GM12801 (cell line): Measurements from ENCODE around the gene ARRDC1.

Source experiments
- CTCF ChIP-seq: IDR thresholded peaks from one replicate; pipeline ENCODE4 v1.5.1; 2011; ENCODE audit warnings: control low read depth; ENCODE audit not compliant: insufficient read length; ENCODE audit errors: extremely low read depth

The ARRDC1 gene

GRCh38 chr9:137611623-137612609 is 6.4 kb downstream of the ARRDC1 start:
- no peak for TF ChIP-seq CTCF

- TF ChIP-seq CTCF = no peak
Measured at GRCh38 chr9:137612741-137613142, 7.3 kb downstream of the ARRDC1 start.

- no peak for TF ChIP-seq CTCF
Measured at GRCh38 chr9:137613259-137613658, 7.8 kb downstream of the ARRDC1 start.

GRCh38 chr9:137613738-137614523 is 8.4 kb downstream of the ARRDC1 start:
- no peak for TF ChIP-seq CTCF

GRCh38 chr9:137614631-137615386 is 9.3 kb downstream of the ARRDC1 start:
- no peak for TF ChIP-seq CTCF

- no peak for TF ChIP-seq CTCF
Measured at GRCh38 chr9:137615387-137615871, 9.9 kb downstream of the ARRDC1 start.
